ENCODE results near the gene ATF3. TPM values are rescaled to one million over a fixed set of nuclear protein-coding genes. Genes with fewer than 3 reads are reported as not detected.

Gene ATF3
- total RNA-seq, 2 experiments from 2014 or later, result 10.4 to 12.7 TPM

GRCh38 chr1:212595787-212596714 lies 12.5 kb upstream of the ATF3 start:
- peaks cover 25% of the 10 kb centered on the region for H3K27me3 Mint-ChIP-seq
- peaks cover 12% of the 10 kb centered on the region for H3K4me1 Mint-ChIP-seq (ENCODE audit: low read depth)
- H3K27ac Mint-ChIP-seq, result peak overlapping the region; percentile 75
- Histone ChIP-seq H3K27ac (ENCODE audit: low read depth in 1 of 2, low read length in 2 of 2) (peak overlapping the region in 1 of 2 donors; percentile 47), H3K4me3 (ENCODE audit: low read length) (peak overlapping the region; percentile 34), H3K9me3 (ENCODE audit: control insufficient read depth in 1 of 2, insufficient read depth in 1 of 2, low read length in 2 of 2) (no peaks in the 10 kb centered on the region), H3K36me3 (ENCODE audit: insufficient read depth, low read length) (no peaks in the 10 kb centered on the region), H3K27me3 (ENCODE audit: control insufficient read depth in 1 of 2, insufficient read depth in 2 of 2, low read length in 2 of 2) (no peaks in the 10 kb centered on the region), H3K4me1 (ENCODE audit: insufficient read depth, low read length) (peaks cover 12% of the 10 kb centered on the region)
- ChIA-PET CTCF (interaction anchor here (0.8 to 1.4 kb wide), 5 partner anchors 13 to 119 kb away, joined by 3 to 4 read pairs (median 3); no protein-coding TSS in a partner anchor), POLR2A (interaction anchor here (1.2 to 2.1 kb wide), 4 partner anchors 10 to 37 kb away, joined by 3 to 9 read pairs (median 6); partner anchors contain the start of gene ATF3)
- TF ChIP-seq CTCF (IDR thresholded peaks at IDR 0.05), result peak; percentile 28
- ATAC-seq (ENCODE audit: poor library complexity), result peak; percentile 94
- DNase-seq, result peak in 5 of 14 experiments; percentile 12 to 88 (median 74)
- H3K4me3 Mint-ChIP-seq, result peak overlapping the region; percentile 81
- no peaks in the 10 kb centered on the region for H3K9me3 Mint-ChIP-seq
- H3K36me3 Mint-ChIP-seq (ENCODE audit: low read depth), result no peaks in the 10 kb centered on the region
- intact Hi-C loops (cut with DNase I, micrococcal nuclease), result loop anchor here in 1 of 2 experiments (5.0 kb wide), 1 partner anchor 34 kb away; no protein-coding TSS in a partner anchor

DNA sequence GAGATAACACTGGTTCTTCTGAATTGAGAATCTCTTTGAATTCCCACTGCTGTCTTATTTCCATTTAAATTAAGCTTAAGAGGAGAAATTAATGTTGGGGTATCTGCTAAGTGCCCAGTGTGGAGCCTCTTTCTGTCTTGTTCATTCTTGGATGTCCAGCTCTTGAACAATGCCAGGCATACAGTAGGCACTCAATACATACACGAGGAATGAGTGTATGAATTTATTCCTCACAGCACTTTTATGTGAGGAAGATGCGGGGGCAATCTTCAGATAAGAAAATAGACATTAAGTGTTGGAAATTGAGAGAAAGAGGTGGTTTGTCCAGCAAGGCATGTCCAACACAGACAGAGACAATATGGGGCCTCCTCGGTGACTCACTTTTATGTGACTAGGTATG lies 11.8 kb upstream of the ATF3 start:
- Histone ChIP-seq H3K4me1 (ENCODE audit: insufficient read depth, low read length) (peaks cover 12% of the 10 kb centered on the region), H3K9me3 (ENCODE audit: control insufficient read depth in 1 of 2, insufficient read depth in 1 of 2, low read length in 2 of 2) (no peaks in the 10 kb centered on the region), H3K27ac (ENCODE audit: low read depth in 1 of 2, low read length in 2 of 2) (no peak overlapping the region), H3K4me3 (ENCODE audit: low read length) (no peak overlapping the region), H3K27me3 (ENCODE audit: control insufficient read depth in 1 of 2, insufficient read depth in 2 of 2, low read length in 2 of 2) (no peaks in the 10 kb centered on the region), H3K36me3 (ENCODE audit: insufficient read depth, low read length) (no peaks in the 10 kb centered on the region)
- CTCF ChIA-PET, result interaction anchor here (0.8 to 1.4 kb wide), 5 partner anchors 13 to 120 kb away, joined by 3 to 4 read pairs (median 3); no protein-coding TSS in a partner anchor
- peak overlapping the region; percentile 75 for H3K27ac Mint-ChIP-seq
- no peaks in the 10 kb centered on the region for H3K36me3 Mint-ChIP-seq (ENCODE audit: low read depth)
- H3K27me3 Mint-ChIP-seq, result peaks cover 28% of the 10 kb centered on the region
- ATAC-seq (ENCODE audit: poor library complexity), result no peak
- H3K4me3 Mint-ChIP-seq, result no peak overlapping the region
- no peaks in the 10 kb centered on the region for H3K9me3 Mint-ChIP-seq
- TF ChIP-seq CTCF (IDR thresholded peaks at IDR 0.05), result no peak
- peaks cover 12% of the 10 kb centered on the region for H3K4me1 Mint-ChIP-seq (ENCODE audit: low read depth)
- POLR2A ChIA-PET, result interaction anchor here (1.2 to 2.1 kb wide), 4 partner anchors 10 to 38 kb away, joined by 3 to 9 read pairs (median 6); partner anchors contain the start of gene ATF3
- no peak for DNase-seq
- intact Hi-C loops (cut with DNase I, micrococcal nuclease), result loop anchor here in 1 of 2 experiments (5.0 kb wide), 1 partner anchor 34 kb away; no protein-coding TSS in a partner anchor

DNA sequence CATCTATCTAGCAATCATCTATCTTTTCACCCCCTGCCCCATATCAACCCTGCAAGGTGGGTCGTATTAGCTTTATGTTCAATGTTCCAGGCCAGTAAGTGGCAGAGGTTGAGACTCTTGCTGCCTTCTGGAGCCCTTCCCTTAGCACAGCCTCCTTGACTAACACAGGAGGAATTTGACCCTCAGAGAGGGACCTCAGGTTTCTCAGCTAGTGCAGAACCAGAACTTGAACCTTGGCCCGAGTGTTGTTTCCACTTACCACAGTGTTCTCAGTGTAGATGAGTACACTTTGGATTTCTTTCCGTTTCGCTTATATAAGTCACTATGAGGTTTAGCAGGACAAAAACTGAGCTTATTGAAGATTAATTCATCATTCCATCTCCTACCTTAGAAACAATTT lies 11.1 kb upstream of the ATF3 start:
- H3K36me3 Mint-ChIP-seq (ENCODE audit: low read depth), result no peaks in the 10 kb centered on the region
- peaks cover 3 to 4% of the 10 kb centered on the region in 2 experiments for H3K27me3 ChIP-seq (ENCODE audit: control insufficient read depth in 1 of 2, insufficient read depth in 2 of 2, low read length in 2 of 2)
- TF ChIP-seq CTCF (IDR thresholded peaks at IDR 0.05), result no peak
- no peaks in the 10 kb centered on the region for H3K36me3 ChIP-seq (ENCODE audit: insufficient read depth, low read length)
- H3K4me1 Mint-ChIP-seq (ENCODE audit: low read depth), result peaks cover 12% of the 10 kb centered on the region
- no peaks in the 10 kb centered on the region for H3K9me3 ChIP-seq (ENCODE audit: control insufficient read depth in 1 of 2, insufficient read depth in 1 of 2, low read length in 2 of 2)
- no peaks in the 10 kb centered on the region for H3K9me3 Mint-ChIP-seq
- no peak overlapping the region for H3K27ac Mint-ChIP-seq
- no peak for DNase-seq
- CTCF ChIA-PET, result interaction anchor here (1.2 to 1.4 kb wide), 3 partner anchors 12 to 68 kb away, joined by 3 to 4 read pairs (median 4); no protein-coding TSS in a partner anchor
- H3K27ac ChIP-seq (ENCODE audit: low read depth in 1 of 2, low read length in 2 of 2), result no peak overlapping the region
- intact Hi-C loops (cut with DNase I, micrococcal nuclease), result loop anchor here in 1 of 2 experiments (5.0 kb wide), 1 partner anchor 35 kb away; no protein-coding TSS in a partner anchor
- POLR2A ChIA-PET, result interaction anchor here (1.2 to 2.1 kb wide), 4 partner anchors 9 to 39 kb away, joined by 3 to 9 read pairs (median 6); partner anchors contain the start of gene ATF3
- ATAC-seq (ENCODE audit: poor library complexity), result no peak
- H3K4me3 Mint-ChIP-seq, result no peak overlapping the region
- H3K4me1 ChIP-seq (ENCODE audit: insufficient read depth, low read length), result peaks cover 12% of the 10 kb centered on the region
- H3K4me3 ChIP-seq (ENCODE audit: low read length), result no peak overlapping the region
- H3K27me3 Mint-ChIP-seq, result peaks cover 31% of the 10 kb centered on the region

Data from CD4-positive, alpha-beta T cell (primary cell).